ENCODE data around the gene TIMP2. TPM values are rescaled to one million over a fixed set of nuclear protein-coding genes. Genes with fewer than 3 reads are reported as not detected.
"Not testable (repeated sequence)": the region's sequence is repeated elsewhere in the genome, so short reads cannot be mapped to it uniquely, and the experiment has no call there.

TIMP2 gene
- total RNA-seq, 1 donor: 29.6 TPM

- DNase-seq (ENCODE audit: low read depth in 2 of 3, low spot score in 2 of 3): no peak
These were observed 33.7 kb downstream of the TIMP2 start for GRCh38 chr17:78891406-78892061.

GRCh38 chr17:78890498-78890897, 34.7 kb downstream of the TIMP2 start:
- peak in 2 of 3 donors; percentile 67 to 76 for DNase-seq (ENCODE audit: low read depth in 2 of 3, low spot score in 2 of 3)

GRCh38 chr17:78890096-78890495, 35.1 kb downstream of the TIMP2 start:
- not testable (repeated sequence) for DNase-seq (ENCODE audit: low read depth in 2 of 3, low spot score in 2 of 3)

- DNase-seq (ENCODE audit: low read depth in 2 of 3, low spot score in 2 of 3): no peak
These were observed 35.7 kb downstream of the TIMP2 start for GRCh38 chr17:78889531-78889930.

- DNase-seq (ENCODE audit: low read depth in 2 of 3, low spot score in 2 of 3): no peak
These were observed 36.2 kb downstream of the TIMP2 start for GRCh38 chr17:78888941-78889518.

GRCh38 chr17:78886954-78887353, 38.2 kb downstream of the TIMP2 start:
- DNase-seq (ENCODE audit: low read depth in 2 of 3, low spot score in 2 of 3): no peak

- DNase-seq (ENCODE audit: low read depth in 2 of 3, low spot score in 2 of 3): no peak
These were observed 39.2 kb downstream of the TIMP2 start for GRCh38 chr17:78885956-78886355.

- no peak for DNase-seq (ENCODE audit: low read depth in 2 of 3, low spot score in 2 of 3)
These were observed 40.1 kb downstream of the TIMP2 start for GRCh38 chr17:78884876-78885667.

- DNase-seq (ENCODE audit: low read depth in 2 of 3, low spot score in 2 of 3): no peak
These were observed 40.9 kb downstream of the TIMP2 start for GRCh38 chr17:78884148-78884825.

GRCh38 chr17:78883533-78884131, 41.6 kb downstream of the TIMP2 start:
- peak in 2 of 3 donors; percentile 59 to 78 for DNase-seq (ENCODE audit: low read depth in 2 of 3, low spot score in 2 of 3)

- peak in 2 of 3 donors; percentile 45 to 46 for DNase-seq (ENCODE audit: low read depth in 2 of 3, low spot score in 2 of 3)
These were observed 42.1 kb downstream of the TIMP2 start for GRCh38 chr17:78883089-78883532.

- peak in 2 of 3 donors; percentile 38 to 45 for DNase-seq (ENCODE audit: low read depth in 2 of 3, low spot score in 2 of 3)
These were observed 42.6 kb downstream of the TIMP2 start for GRCh38 chr17:78882540-78883088.

- DNase-seq (ENCODE audit: low read depth in 2 of 3, low spot score in 2 of 3): peak in 2 of 3 donors; percentile 77 to 79
These were observed 45.5 kb downstream of the TIMP2 start for GRCh38 chr17:78879635-78880186.

GRCh38 chr17:78878871-78879527, 46.2 kb downstream of the TIMP2 start:
- no peak for DNase-seq (ENCODE audit: low read depth in 2 of 3, low spot score in 2 of 3)

GRCh38 chr17:78878261-78878660, 46.9 kb downstream of the TIMP2 start:
- no peak for DNase-seq (ENCODE audit: low read depth in 2 of 3, low spot score in 2 of 3)

- DNase-seq (ENCODE audit: low read depth in 2 of 3, low spot score in 2 of 3): not testable (repeated sequence)
These were observed 48.2 kb downstream of the TIMP2 start for GRCh38 chr17:78876954-78877517.

- DNase-seq (ENCODE audit: low read depth in 2 of 3, low spot score in 2 of 3): peak in 1 of 3 donors; percentile 22
These were observed 49.0 kb downstream of the TIMP2 start for GRCh38 chr17:78876094-78876597.

- no peak for DNase-seq (ENCODE audit: low read depth in 2 of 3, low spot score in 2 of 3)
These were observed 49.7 kb downstream of the TIMP2 start for GRCh38 chr17:78875363-78876093.

Measured in hematopoietic multipotent progenitor cell (in vitro differentiated cells).